Mesothelial cell of epicardium (in vitro differentiated cells): ENCODE results near the gene AKAP11. TPM values are rescaled to one million over a fixed set of nuclear protein-coding genes. Genes with fewer than 3 reads are reported as not detected.

Experiments
- DNase-seq, 2 experiments: peaks; one replicate each; pipeline ENCODE4 v3.0.0; 2021; ENCODE audit warnings: low spot score in 2 of 2; ENCODE audit not compliant: unreplicated experiment in 2 of 2
- H3K27ac Mint-ChIP-seq: 2 replicates; pipeline ENCODE4 v1.8.0; 2021; ENCODE audit warnings: mixed read lengths
- H3K27me3 Mint-ChIP-seq: 2 replicates; pipeline ENCODE4 v1.8.0; 2021; ENCODE audit warnings: low read depth, mixed read lengths
- H3K36me3 Mint-ChIP-seq: 2 replicates; pipeline ENCODE4 v1.8.0; 2021; ENCODE audit warnings: mixed read lengths
- H3K4me1 Mint-ChIP-seq: 2 replicates; pipeline ENCODE4 v1.8.0; 2021; ENCODE audit warnings: mixed read lengths
- H3K4me3 Mint-ChIP-seq: 2 replicates; pipeline ENCODE4 v1.8.0; 2021; ENCODE audit warnings: mild to moderate bottlenecking, moderate library complexity, mixed read lengths
- H3K9me3 Mint-ChIP-seq: 2 replicates; pipeline ENCODE4 v1.8.0; 2021; ENCODE audit warnings: mixed read lengths
- CTCF ChIP-seq: fragments of 200-600 bp; sonication (generic); IDR thresholded peaks from one replicate; pipeline ENCODE4 v1.5.0; 2021; ENCODE audit warnings: antibody characterized with exemption; ENCODE audit not compliant: unreplicated experiment
- total RNA-seq: library from RNA; stranded (reverse); gene quantifications from 3 replicates; pipeline ENCODE4 v1.2.1, GENCODE V29; 2021

AKAP11 gene
- total RNA-seq, 1 donor from 2014 or later = 33.9 TPM

GRCh38 chr13:42275098-42275471 lies 3.1 kb downstream of the AKAP11 start:
- Mint-ChIP-seq H3K36me3 (no peaks in the 10 kb centered on the region), H3K27me3 (no peaks in the 10 kb centered on the region), H3K9me3 (peaks cover 13% of the 10 kb centered on the region), H3K4me3 (no peak overlapping the region), H3K4me1 (peaks cover 39% of the 10 kb centered on the region), H3K27ac (no peak overlapping the region)
- DNase-seq = no peak
- TF ChIP-seq CTCF = no peak

- H3K27me3 Mint-ChIP-seq = no peaks in the 10 kb centered on the region
- no peaks in the 10 kb centered on the region for H3K36me3 Mint-ChIP-seq
- DNase-seq = no peak
- no peak for TF ChIP-seq CTCF
- no peak overlapping the region for H3K27ac Mint-ChIP-seq
- H3K9me3 Mint-ChIP-seq = peaks cover 9% of the 10 kb centered on the region
- H3K4me3 Mint-ChIP-seq = no peak overlapping the region
- peaks cover 39% of the 10 kb centered on the region for H3K4me1 Mint-ChIP-seq
These were observed 3.6 kb downstream of the AKAP11 start for GRCh38 chr13:42275506-42275905.

- DNase-seq = no peak
- no peaks in the 10 kb centered on the region for H3K36me3 Mint-ChIP-seq
- H3K27ac Mint-ChIP-seq = no peak overlapping the region
- TF ChIP-seq CTCF = no peak
- no peaks in the 10 kb centered on the region for H3K9me3 Mint-ChIP-seq
- no peak overlapping the region for H3K4me3 Mint-ChIP-seq
- no peaks in the 10 kb centered on the region for H3K27me3 Mint-ChIP-seq
- H3K4me1 Mint-ChIP-seq = peaks cover 31% of the 10 kb centered on the region
These were observed 4.7 kb downstream of the AKAP11 start for GRCh38 chr13:42276683-42277082.

- DNase-seq = no peak
- no peaks in the 10 kb centered on the region for H3K36me3 Mint-ChIP-seq
- H3K27me3 Mint-ChIP-seq = no peaks in the 10 kb centered on the region
- H3K4me1 Mint-ChIP-seq = peaks cover 27% of the 10 kb centered on the region
- no peak overlapping the region for H3K27ac Mint-ChIP-seq
- H3K9me3 Mint-ChIP-seq = no peaks in the 10 kb centered on the region
- no peak for TF ChIP-seq CTCF
- no peak overlapping the region for H3K4me3 Mint-ChIP-seq
These were observed 5.8 kb downstream of the AKAP11 start for GRCh38 chr13:42277618-42278276.

- no peak overlapping the region for H3K27ac Mint-ChIP-seq
- H3K36me3 Mint-ChIP-seq = no peaks in the 10 kb centered on the region
- H3K27me3 Mint-ChIP-seq = no peaks in the 10 kb centered on the region
- H3K9me3 Mint-ChIP-seq = no peaks in the 10 kb centered on the region
- H3K4me1 Mint-ChIP-seq = peaks cover 16% of the 10 kb centered on the region
- H3K4me3 Mint-ChIP-seq = no peak overlapping the region
- no peak for DNase-seq
- TF ChIP-seq CTCF = no peak
These were observed 7.1 kb downstream of the AKAP11 start for GRCh38 chr13:42279080-42279479.

- H3K9me3 Mint-ChIP-seq = no peaks in the 10 kb centered on the region
- no peaks in the 10 kb centered on the region for H3K27me3 Mint-ChIP-seq
- H3K36me3 Mint-ChIP-seq = no peaks in the 10 kb centered on the region
- no peak overlapping the region for H3K27ac Mint-ChIP-seq
- TF ChIP-seq CTCF = no peak
- no peak for DNase-seq
- peaks cover 16% of the 10 kb centered on the region for H3K4me1 Mint-ChIP-seq
- H3K4me3 Mint-ChIP-seq = no peak overlapping the region
These were observed 8.0 kb downstream of the AKAP11 start for GRCh38 chr13:42279986-42280385.
